Kidney epithelial cell (primary cell): Measurements from ENCODE around the gene EXT2. TPM values are rescaled to one million over a fixed set of nuclear protein-coding genes. Genes with fewer than 3 reads are reported as not detected.

Experiments used
- DNase-seq: peaks from one replicate; pipeline ENCODE4 v3.0.0-alpha.2; 2010; ENCODE audit warnings: low read depth
- H3K27me3 ChIP-seq: 2 replicates; pipeline ENCODE4 v1.6.0; 2011; ENCODE audit warnings: low read length; ENCODE audit not compliant: control insufficient read depth, insufficient read depth
- H3K36me3 ChIP-seq: 2 replicates; pipeline ENCODE4 v1.5.1; 2011; ENCODE audit warnings: low read length; ENCODE audit not compliant: control insufficient read depth, insufficient read depth
- H3K4me3 ChIP-seq: 2 replicates; pipeline ENCODE4 v1.5.1; 2011; ENCODE audit warnings: low read depth, mild to moderate bottlenecking, control low read depth, low read length
- CTCF ChIP-seq: IDR thresholded peaks from 2 replicates; pipeline ENCODE4 v1.5.1; 2011; ENCODE audit warnings: mild to moderate bottlenecking, moderate library complexity, low read length, control low read depth, inconsistent platforms; ENCODE audit not compliant: insufficient read depth, poor library complexity, severe bottlenecking
- total RNA-seq: library from RNA; depleted of rRNA; stranded (reverse); fragments of >200 nt; gene quantifications from 2 replicates; pipeline ENCODE4 v1.2.3, GENCODE V29; 2015

Gene EXT2
- total RNA-seq, 1 donor from 2014 or later: 83.5 TPM

DNA sequence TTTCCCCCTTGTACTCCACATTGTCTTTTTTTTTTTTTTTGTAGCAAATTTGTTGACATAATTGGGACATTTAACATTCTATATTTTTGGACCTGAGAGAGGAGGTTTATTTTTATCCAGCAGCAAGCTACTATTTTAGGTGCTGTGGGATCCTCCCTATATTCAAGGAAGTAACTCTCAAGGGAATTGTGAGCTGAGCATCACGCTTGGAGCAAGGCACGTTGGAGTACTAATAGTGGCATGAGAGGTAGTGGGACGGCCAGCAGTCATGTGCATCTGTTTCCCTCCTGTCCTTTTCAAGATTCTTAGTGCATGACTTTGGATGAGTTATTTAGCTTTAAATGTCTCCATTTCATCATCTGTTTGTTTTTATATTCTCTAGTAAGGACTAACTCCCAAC is 52.3 kb downstream of the EXT2 start:
- Histone ChIP-seq H3K4me3 (no peak overlapping the region), H3K36me3 (no peaks in the 10 kb centered on the region), H3K27me3 (no peaks in the 10 kb centered on the region)
- TF ChIP-seq CTCF: no peak
- DNase-seq: no peak

DNA sequence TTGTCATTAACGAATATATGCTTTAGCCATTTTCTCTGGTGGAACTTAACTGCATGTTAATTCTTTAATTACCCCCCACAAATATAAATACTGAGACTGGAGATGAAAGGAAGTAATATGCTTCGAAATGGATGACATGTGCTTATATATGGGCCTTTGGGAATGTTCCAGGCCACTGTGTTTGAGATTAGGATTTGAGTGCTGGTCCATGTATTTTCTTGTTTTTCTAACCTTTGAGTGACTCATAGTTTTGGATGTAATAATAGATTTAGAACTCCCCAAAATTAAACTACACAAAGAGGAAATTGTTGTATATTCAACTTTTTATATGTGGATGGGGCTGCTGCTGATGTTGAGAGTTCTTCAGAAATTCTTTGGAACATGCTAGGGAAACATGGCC is 54.2 kb downstream of the EXT2 start:
- no peak overlapping the region for H3K4me3 ChIP-seq
- no peak for TF ChIP-seq CTCF
- DNase-seq: no peak
- H3K36me3 ChIP-seq: no peaks in the 10 kb centered on the region
- no peaks in the 10 kb centered on the region for H3K27me3 ChIP-seq

GRCh38 chr11:44150401-44150800 is 54.9 kb downstream of the EXT2 start:
- Histone ChIP-seq H3K36me3 (no peaks in the 10 kb centered on the region), H3K4me3 (no peak overlapping the region), H3K27me3 (no peaks in the 10 kb centered on the region)
- no peak for DNase-seq
- TF ChIP-seq CTCF: no peak

DNA sequence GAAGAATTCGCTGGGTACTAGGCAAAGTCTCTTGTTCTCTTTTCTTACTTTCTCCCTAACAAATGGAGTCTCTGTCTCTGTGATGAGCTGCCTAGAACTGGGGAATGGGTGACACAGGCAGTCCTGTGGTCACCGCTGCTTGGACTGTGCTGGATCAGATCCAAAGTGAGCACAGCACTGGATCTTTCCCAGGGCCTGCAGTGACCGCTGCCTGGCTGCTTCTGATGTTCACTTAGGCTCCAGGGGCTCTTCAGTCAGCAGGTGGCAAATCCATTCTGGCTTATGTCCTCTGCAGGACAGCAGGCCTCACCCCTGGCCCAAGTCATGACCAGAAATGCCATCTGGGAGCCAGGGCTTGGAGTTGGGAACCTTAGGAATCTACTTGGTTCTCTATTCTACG is 61.5 kb downstream of the EXT2 start:
- peaks cover 1% of the 10 kb centered on the region for H3K36me3 ChIP-seq
- DNase-seq: no peak
- no peak for TF ChIP-seq CTCF
- H3K27me3 ChIP-seq: no peaks in the 10 kb centered on the region
- H3K4me3 ChIP-seq: no peak overlapping the region

DNA sequence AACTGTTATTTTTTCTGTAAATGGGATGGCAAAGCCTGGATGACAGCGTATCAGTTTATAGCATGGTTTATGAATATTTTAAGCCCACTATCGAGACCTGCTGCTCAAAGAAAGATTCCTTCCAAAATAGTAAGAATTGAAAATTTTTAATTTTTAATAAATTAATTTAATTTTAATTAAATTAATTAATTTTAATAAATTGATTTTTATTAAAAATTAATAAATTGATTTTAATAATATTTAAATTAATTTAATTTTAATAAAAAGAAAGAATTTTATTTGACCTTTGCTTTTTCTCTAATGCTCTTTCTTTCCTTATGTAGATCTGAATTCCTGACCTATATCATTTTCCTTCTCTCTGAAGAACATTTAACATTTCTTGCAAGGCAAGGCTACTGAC is 62.9 kb downstream of the EXT2 start:
- Histone ChIP-seq H3K4me3 (no peak overlapping the region), H3K27me3 (no peaks in the 10 kb centered on the region), H3K36me3 (peaks cover 1% of the 10 kb centered on the region)
- TF ChIP-seq CTCF: no peak
- no peak for DNase-seq

- TF ChIP-seq CTCF: no peak
- no peaks in the 10 kb centered on the region for H3K27me3 ChIP-seq
- H3K4me3 ChIP-seq: no peak overlapping the region
- no peak for DNase-seq
- H3K36me3 ChIP-seq: peaks cover 1% of the 10 kb centered on the region
Measured at GRCh38 chr11:44159848-44160721, 64.6 kb downstream of the EXT2 start.
